HepG2 (cell line): ENCODE measurements around the gene NT5M. TPM values are rescaled to one million over a fixed set of nuclear protein-coding genes. Genes with fewer than 3 reads are reported as not detected.

Experiments
- CBFB ChIP-seq: sonication (generic); formaldehyde crosslinking; IDR thresholded peaks from 2 replicates; pipeline ENCODE4 v1.4.0; 2020; ENCODE audit warnings: missing genetic modification reagents
- ERF ChIP-seq: IDR thresholded peaks from 2 replicates; pipeline ENCODE4 v1.6.1; 2018; ENCODE audit warnings: missing biosample characterization, missing genetic modification reagents
- ESRRA ChIP-seq: sonication (generic); formaldehyde crosslinking; IDR thresholded peaks from 2 replicates; pipeline ENCODE4 v1.5.1; 2020; ENCODE audit warnings: mild to moderate bottlenecking, low read depth, missing genetic modification reagents
- FOXK2 ChIP-seq: fragments of 450-650 bp; IDR thresholded peaks from 2 replicates; pipeline ENCODE4 v1.6.1; 2016
- MED8 ChIP-seq: sonication (generic); formaldehyde crosslinking; IDR thresholded peaks from 2 replicates; pipeline ENCODE4 v1.8.1; 2023; ENCODE audit warnings: mild to moderate bottlenecking, missing genetic modification reagents; ENCODE audit not compliant: insufficient replicate concordance
- NRL ChIP-seq: sonication (generic); formaldehyde crosslinking; IDR thresholded peaks from 2 replicates; pipeline ENCODE4 v1.5.0; 2020; ENCODE audit warnings: missing genetic modification reagents, mild to moderate bottlenecking, moderate library complexity, borderline replicate concordance
- PLSCR1 ChIP-seq: sonication (generic); formaldehyde crosslinking; IDR thresholded peaks from 2 replicates; pipeline ENCODE4 v1.5.0; 2020; ENCODE audit warnings: missing genetic modification reagents, mild to moderate bottlenecking, borderline replicate concordance
- POLR2G ChIP-seq: fragments of 200-400 bp; formaldehyde crosslinking; IDR thresholded peaks from 2 replicates; pipeline ENCODE4 v1.6.1; 2018; ENCODE audit warnings: mild to moderate bottlenecking, low read depth, low read length, moderate library complexity
- RFX3 ChIP-seq: IDR thresholded peaks from 2 replicates; pipeline ENCODE4 v1.6.1; 2016; ENCODE audit warnings: missing biosample characterization, missing genetic modification reagents
- SKI ChIP-seq: fragments of 450-650 bp; IDR thresholded peaks from one replicate; pipeline ENCODE4 v1.6.1; 2018; ENCODE audit warnings: mild to moderate bottlenecking; ENCODE audit not compliant: partially characterized antibody
- SRF ChIP-seq: IDR thresholded peaks from 2 replicates; pipeline ENCODE4 v1.6.1; 2011; ENCODE audit warnings: mild to moderate bottlenecking, low read depth, low read length, moderate library complexity
- TCF12 ChIP-seq, 2 experiments: fragments of 450-650 bp in 1 of 2; sonication (generic) in 1 of 2; formaldehyde crosslinking in 1 of 2; IDR thresholded peaks; 2 replicates each; pipeline versions ENCODE4 v1.6.1 to v1.8.0; 2017 to 2022; ENCODE audit warnings: antibody characterized with exemption in 1 of 2, mild to moderate bottlenecking in 1 of 2, missing genetic modification reagents in 1 of 2, moderate library complexity in 1 of 2
- TCF7L2 ChIP-seq: IDR thresholded peaks from 2 replicates; pipeline ENCODE4 v1.6.1; 2011; ENCODE audit warnings: mild to moderate bottlenecking, low read depth, low read length, moderate library complexity
- TFAP4 ChIP-seq: sonication (generic); IDR thresholded peaks from 2 replicates; pipeline ENCODE4 v1.6.1; 2016; ENCODE audit warnings: low read depth, borderline replicate concordance
- U2AF1 ChIP-seq: fragments of 200-400 bp; formaldehyde crosslinking; optimal IDR thresholded peaks from 2 replicates; pipeline ENCODE3; 2017; ENCODE audit warnings: mild to moderate bottlenecking, low read depth, low read length
- ZBTB21 ChIP-seq: sonication (generic); formaldehyde crosslinking; IDR thresholded peaks from 2 replicates; pipeline ENCODE4 v1.4.0; 2020; ENCODE audit warnings: missing genetic modification reagents
- ZFX ChIP-seq: sonication (generic); formaldehyde crosslinking; IDR thresholded peaks from 2 replicates; pipeline ENCODE4 v1.4.0; 2020; ENCODE audit warnings: mild to moderate bottlenecking, low read depth, missing genetic modification reagents, moderate library complexity
- ZNF160 ChIP-seq: sonication (generic); formaldehyde crosslinking; IDR thresholded peaks from 2 replicates; pipeline ENCODE4 v1.8.0; 2022; ENCODE audit warnings: mild to moderate bottlenecking, inconsistent platforms, missing genetic modification reagents
- ZNF18 ChIP-seq: sonication (generic); formaldehyde crosslinking; IDR thresholded peaks from 2 replicates; pipeline ENCODE4 v1.8.0; 2022; ENCODE audit warnings: mild to moderate bottlenecking, missing genetic modification reagents; ENCODE audit not compliant: insufficient replicate concordance
- ZNF234 ChIP-seq: sonication (generic); formaldehyde crosslinking; conservative IDR thresholded peaks from 2 replicates; pipeline ENCODE4 v1.5.1; 2020; ENCODE audit warnings: mild to moderate bottlenecking, missing genetic modification reagents
- ZNF430 ChIP-seq: sonication (generic); formaldehyde crosslinking; IDR thresholded peaks from 2 replicates; pipeline ENCODE4 v1.9.0; 2021; ENCODE audit warnings: mild to moderate bottlenecking, missing genetic modification reagents
- ZNF484 ChIP-seq: sonication (generic); formaldehyde crosslinking; IDR thresholded peaks from 2 replicates; pipeline ENCODE4 v1.5.1; 2020; ENCODE audit warnings: mild to moderate bottlenecking, low read depth, missing genetic modification reagents, borderline replicate concordance
- ZNF503 ChIP-seq: sonication (generic); formaldehyde crosslinking; IDR thresholded peaks from 2 replicates; pipeline ENCODE4 v1.4.0; 2020; ENCODE audit warnings: missing genetic modification reagents
- ZNF773 ChIP-seq: sonication (generic); formaldehyde crosslinking; IDR thresholded peaks from 2 replicates; pipeline ENCODE4 v1.4.0; 2020; ENCODE audit warnings: missing genetic modification reagents, borderline replicate concordance
- polyA plus RNA-seq, 8 experiments: library from polyadenylated mRNA; depleted of rRNA in 3 of 8; stranded (reverse) in 7 of 8; unstranded in 1 of 8; fragments of >200 nt; fragmentation: Illumina TruSeq in 4 of 8; extraction: Trizol in 4 of 8; gene quantifications; 2 replicates each; pipeline versions ENCODE4 v1.2.1 to v1.2.3, GENCODE V29; 2011 to 2016; ENCODE audit warnings: low read depth in 4 of 8, missing spikeins in 1 of 8, mixed read lengths in 1 of 8; ENCODE audit not compliant: insufficient read depth in 1 of 8
- total RNA-seq, 5 experiments: library from RNA; depleted of rRNA; stranded (reverse); fragments of >200 nt; fragmentation: Illumina TruSeq; extraction: Trizol; gene quantifications; 2 replicates each; pipeline ENCODE4 v1.2.3, GENCODE V29; 2016; ENCODE audit warnings: low read depth in 1 of 5

NT5M gene
- total and polyA plus RNA-seq, 2 of the 13 experiments (the other 11 are each of a cell fraction or from before 2014, with no cell fraction given) = 0.55 to 0.78 TPM

- TF ChIP-seq ZNF503 (CRISPR knock-in tag) (no peak), ZNF18 (CRISPR knock-in tag) (no peak), U2AF1 (no peak), POLR2G (no peak), SRF (no peak), ZNF160 (CRISPR knock-in tag) (0 out of 2 replicates have a peak, but pooled peaks have one; percentile 34), TCF12 (IDR thresholded peaks at IDR 0.05) (no peak), TCF12 (CRISPR knock-in tag; IDR thresholded peaks at IDR 0.05) (no peak), ZNF773 (CRISPR knock-in tag) (no peak), RFX3 (CRISPR knock-in tag) (no peak), ZNF234 (no peak), TCF7L2 (no peak), MED8 (no peak), TFAP4 (peak; percentile 52; the same call in 1 of the 2 replicates), ZNF430 (CRISPR knock-in tag) (no peak), ZBTB21 (no peak), ZNF484 (CRISPR knock-in tag) (no peak), ERF (CRISPR knock-in tag) (no peak), CBFB (CRISPR knock-in tag) (no peak), SKI (peak; percentile 24), ESRRA (CRISPR knock-in tag) (0 out of 2 replicates have a peak, but pooled peaks have one; percentile 54), PLSCR1 (CRISPR knock-in tag) (no peak), NRL (CRISPR knock-in tag) (no peak), ZFX (CRISPR knock-in tag) (no peak), FOXK2 (no peak)
These were observed 60.6 kb downstream of the NT5M start (continued) for GRCh38 chr17:17363638-17364337.
